K562 (cell line): ENCODE measurements around the gene ANKRD34A. TPM values are rescaled to one million over a fixed set of nuclear protein-coding genes. Genes with fewer than 3 reads are reported as not detected.
"Not testable (repeated sequence)": the region's sequence is repeated elsewhere in the genome, so short reads cannot be mapped to it uniquely, and the experiment has no call there.

Experiments used
- ATAC-seq: fragments of 200-7000 bp; cut with Tn5 transposase; 3 replicates; pipeline ENCODE4 v1.9.1; 2020; ENCODE audit warnings: moderate library complexity
- BruUV-seq: library from RNA; stranded (reverse); fragments of 400-500 nt; replicated peaks from 2 replicates; lab custom pipeline; 2021; lab: Mats Ljungman, UMichigan
- CTCF ChIA-PET: fragments of 300-600 bp; formaldehyde crosslinking; extraction: SDS; loops from one replicate; lab custom pipeline; 2021; ENCODE audit warnings: low intra/inter-chr PET ratio; lab: Yijun Ruan, JAX
- POLR2A ChIA-PET: fragments of 300-600, 350-650 bp; sonication (Branson Sonifier 250); formaldehyde crosslinking; extraction: SDS; loops from one replicate; lab custom pipeline; 2021; ENCODE audit warnings: antibody characterized with exemption, inconsistent platforms; lab: Yijun Ruan, JAX
- DNase-seq, 4 experiments: peaks; one replicate each; pipeline versions ENCODE4 v3.0.0 to v3.0.0-alpha.2; 2011 to 2018; ENCODE audit warnings: low spot score in 3 of 4, mixed read lengths in 3 of 4; ENCODE audit errors: extremely low read depth in 1 of 4
- FAIRE-seq: peaks from 2 replicates; lab custom pipeline; 2011; peaks lifted over from hg19 to GRCh38; lab: Jason Lieb, UNC
- H2AFZ ChIP-seq: 2 replicates; pipeline ENCODE4 v1.6.0; 2011; ENCODE audit warnings: low read depth, low read length, control low read depth, inconsistent platforms
- H3K27ac ChIP-seq: fragments of 200-600 bp; 3 replicates; pipeline ENCODE4 v1.8.0; 2011; ENCODE audit warnings: low read depth, mild to moderate bottlenecking, control low read depth, inconsistent platforms, low read length, moderate library complexity, mixed read lengths; ENCODE audit errors: extremely low read depth
- H3K27me3 ChIP-seq, 2 experiments: fragments of 300-600 bp in 1 of 2; 2 replicates in 1 of 2; 3 replicates in 1 of 2; pipeline versions ENCODE4 v1.6.0 to v1.8.0; 2011; ENCODE audit warnings: inconsistent platforms in 2 of 2, low read length in 2 of 2, mild to moderate bottlenecking in 1 of 2, mixed read lengths in 1 of 2, moderate library complexity in 1 of 2; ENCODE audit not compliant: control insufficient read depth in 2 of 2, insufficient read depth in 2 of 2
- H3K36me3 ChIP-seq: fragments of 300-600 bp; 3 replicates; pipeline ENCODE4 v1.8.0; 2011; ENCODE audit warnings: mild to moderate bottlenecking, low read length, inconsistent platforms; ENCODE audit not compliant: control insufficient read depth, insufficient read depth
- H3K4me1 ChIP-seq, 2 experiments: fragments of 200-600 bp in 1 of 2; replicated peaks in 1 of 2; 2 replicates in 1 of 2; 3 replicates in 1 of 2; pipeline versions ENCODE4 v1.5.1 to v1.8.0; 2011; ENCODE audit warnings: inconsistent platforms in 2 of 2, low read length in 2 of 2, mild to moderate bottlenecking in 1 of 2, mixed read lengths in 1 of 2, moderate library complexity in 1 of 2; ENCODE audit not compliant: control insufficient read depth in 2 of 2, insufficient read depth in 2 of 2
- H3K4me2 ChIP-seq: 2 replicates; pipeline ENCODE4 v1.6.1; 2011; ENCODE audit warnings: low read length, control low read depth, inconsistent platforms, mixed read lengths; ENCODE audit not compliant: insufficient read depth
- H3K4me3 ChIP-seq: fragments of 200-600 bp; sonication (generic), shearing (Covaris generic); 2 replicates; pipeline ENCODE4 v1.5.1; 2016; ENCODE audit warnings: control low read depth, inconsistent platforms
- H3K79me2 ChIP-seq: fragments of 200-600 bp; 3 replicates; pipeline ENCODE4 v1.8.0; 2011; ENCODE audit warnings: low read length, inconsistent platforms; ENCODE audit not compliant: control insufficient read depth, insufficient read depth
- H3K9ac ChIP-seq, 2 experiments: 2 replicates each; pipeline versions ENCODE4 v1.6.0 to v1.6.1; 2011; ENCODE audit warnings: low read depth in 2 of 2, low read length in 2 of 2, control low read depth in 1 of 2, inconsistent platforms in 1 of 2, mild to moderate bottlenecking in 1 of 2, mixed read lengths in 1 of 2; ENCODE audit not compliant: insufficient read depth in 1 of 2
- H3K9me1 ChIP-seq: one replicate; pipeline ENCODE4 v1.6.0; 2011; ENCODE audit warnings: inconsistent platforms, mild to moderate bottlenecking, low read length, moderate library complexity; ENCODE audit not compliant: control insufficient read depth, insufficient read depth
- H3K9me3 ChIP-seq: replicated peaks from 2 replicates; pipeline ENCODE4 v1.5.1; 2011; ENCODE audit warnings: low read depth, low read length, inconsistent platforms; ENCODE audit not compliant: control insufficient read depth, insufficient read depth
- H4K20me1 ChIP-seq: replicated peaks from 2 replicates; pipeline ENCODE4 v1.6.1; 2011; ENCODE audit warnings: low read length, inconsistent platforms, mixed read lengths; ENCODE audit not compliant: control insufficient read depth, insufficient read depth
- BRD4 ChIP-seq: fragments of 200-600 bp; sonication (generic); IDR thresholded peaks from 2 replicates; pipeline ENCODE4 v1.6.1; 2017; ENCODE audit warnings: inconsistent platforms
- CC2D1A ChIP-seq: fragments of 450-650 bp; IDR thresholded peaks from 2 replicates; pipeline ENCODE4 v1.6.1; 2017; ENCODE audit warnings: mild to moderate bottlenecking
- FOXP1 ChIP-seq: sonication (generic); formaldehyde crosslinking; IDR thresholded peaks from 2 replicates; pipeline ENCODE4 v1.8.0; 2022; ENCODE audit warnings: mild to moderate bottlenecking, missing genetic modification reagents
- HMGN3 ChIP-seq: IDR thresholded peaks from 2 replicates; pipeline ENCODE4 v1.6.1; 2011; ENCODE audit warnings: borderline replicate concordance, low read depth, mild to moderate bottlenecking, mixed read lengths, low read length; ENCODE audit not compliant: insufficient read length; ENCODE audit errors: extremely low read depth
- MECOM ChIP-seq: fragments of 250-450 bp; sonication (Bioruptor Pico); IDR thresholded peaks from 2 replicates; pipeline ENCODE4 v1.8.0; 2022; ENCODE audit warnings: inconsistent platforms
- TCF3 ChIP-seq: sonication (generic); formaldehyde crosslinking; IDR thresholded peaks from 2 replicates; pipeline ENCODE4 v1.4.0; 2020; ENCODE audit warnings: mild to moderate bottlenecking, missing genetic modification reagents
- TRIM24 ChIP-seq, 2 experiments: fragments of 450-650 bp; IDR thresholded peaks; 2 replicates each; pipeline ENCODE4 v1.6.1; 2016
- ZNF197 ChIP-seq: fragments of 200-800 bp; sonication (Bioruptor generic); IDR thresholded peaks from 2 replicates; pipeline ENCODE4 v1.6.1; 2016; ENCODE audit warnings: low read depth, missing genetic modification characterization, missing compliant biosample characterization
- ZNF583 ChIP-seq: fragments of 250-450 bp; sonication (Bioruptor Pico); IDR thresholded peaks from 2 replicates; pipeline ENCODE4 v1.4.0; 2020
- WGBS: fragments of 100-300 bp; shearing (Covaris generic); methylation state at CpG from one replicate; pipeline ENCODE4 v1.1.6; 2016; ENCODE audit warnings: low coverage, mixed read lengths; ENCODE audit not compliant: insufficient coverage; ENCODE audit errors: missing lambda C conversion rate; 5-methylcytosine and 5-hydroxymethylcytosine counted together
- in situ Hi-C: fragments of 300-500 bp; cut with MboI; formaldehyde crosslinking; loops from 4 replicates; pipeline ENCODE4 v1.15.0; 2018; ENCODE audit warnings: inconsistent platforms, mixed read lengths
- intact Hi-C: fragments of 100-400 bp; cut with micrococcal nuclease; formaldehyde crosslinking; loops from 2 replicates; pipeline ENCODE4 v1.14.2; 2022
- polyA plus RNA-seq, 8 experiments: library from polyadenylated mRNA; depleted of rRNA in 4 of 8; stranded (reverse) in 5 of 8; unstranded in 3 of 8; fragments of >200 nt; fragmentation: Nextera tagmentation in 2 of 8; fragmentation: Illumina TruSeq in 1 of 8; extraction: Ambion mirVana in 2 of 8; extraction: Trizol in 1 of 8; gene quantifications; 2 replicates each; pipeline versions ENCODE4 v1.2.1 to v1.2.3, GENCODE V29; 2011 to 2014; ENCODE audit warnings: inconsistent platforms in 1 of 8, missing spikeins in 1 of 8
- total RNA-seq, 7 experiments: library from RNA; depleted of rRNA in 6 of 7; stranded (reverse); fragments of >200 nt in 6 of 7; fragmentation: Illumina TruSeq in 2 of 7; extraction: Trizol in 2 of 7; gene quantifications; 2 replicates each; pipeline versions ENCODE4 v1.2.1 to v1.2.3, GENCODE V29; 2011 to 2021; ENCODE audit warnings: low replicate concordance in 1 of 7
- TF ChIP-seq, protein P1 (sequence below): sonication (generic); formaldehyde crosslinking; IDR thresholded peaks from 2 replicates; pipeline ENCODE4 v1.8.0; 2022; ENCODE audit warnings: mild to moderate bottlenecking, missing genetic modification reagents
- TF ChIP-seq, protein P2 (sequence below): fragments of 250-450 bp; sonication (Bioruptor Pico); IDR thresholded peaks from 2 replicates; pipeline ENCODE4 v1.4.0; 2020; ENCODE audit warnings: mild to moderate bottlenecking, moderate library complexity, borderline replicate concordance
- TF ChIP-seq, protein P3 (sequence below): fragments of 450-650 bp; IDR thresholded peaks from 2 replicates; pipeline ENCODE4 v1.6.1; 2016; ENCODE audit warnings: borderline replicate concordance

ANKRD34A gene
- total and polyA plus RNA-seq, 9 of the 15 experiments (the other 6 are each of a cell fraction or from before 2014, with no cell fraction given), result 0.06 to 1.6 (median 0.43) TPM

DNA sequence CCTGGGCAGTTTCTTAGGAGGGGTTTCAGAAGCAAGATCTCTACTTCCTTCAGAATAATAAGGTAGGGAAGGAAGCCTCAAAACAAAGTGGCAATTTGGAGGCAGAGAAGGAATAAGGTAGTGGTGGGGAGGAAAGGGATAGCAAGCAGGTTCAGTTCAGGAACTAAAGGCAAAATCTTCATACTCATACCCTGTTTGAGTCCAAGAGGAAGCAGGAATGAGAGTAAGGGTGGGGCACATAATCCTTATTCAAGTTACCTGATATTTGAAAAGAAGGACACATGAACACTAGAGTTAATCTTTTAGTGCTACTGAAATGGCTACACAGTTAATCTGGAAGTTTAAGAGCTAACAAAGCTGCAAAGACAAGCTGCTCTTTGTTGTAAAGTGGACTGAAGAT is 28.7 kb downstream of the ANKRD34A start (continued):
- TF ChIP-seq, protein P1, sequence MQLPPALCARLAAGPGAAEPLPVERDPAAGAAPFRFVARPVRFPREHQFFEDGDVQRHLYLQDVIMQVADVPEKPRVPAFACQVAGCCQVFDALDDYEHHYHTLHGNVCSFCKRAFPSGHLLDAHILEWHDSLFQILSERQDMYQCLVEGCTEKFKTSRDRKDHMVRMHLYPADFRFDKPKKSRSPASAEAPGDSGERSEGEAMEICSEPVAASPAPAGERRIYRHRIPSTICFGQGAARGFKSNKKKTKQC, result no peak
- TF ChIP-seq ZNF583 (CRISPR knock-in tag) (no peak), ZNF197 (no peak), BRD4 (no peak)

DNA sequence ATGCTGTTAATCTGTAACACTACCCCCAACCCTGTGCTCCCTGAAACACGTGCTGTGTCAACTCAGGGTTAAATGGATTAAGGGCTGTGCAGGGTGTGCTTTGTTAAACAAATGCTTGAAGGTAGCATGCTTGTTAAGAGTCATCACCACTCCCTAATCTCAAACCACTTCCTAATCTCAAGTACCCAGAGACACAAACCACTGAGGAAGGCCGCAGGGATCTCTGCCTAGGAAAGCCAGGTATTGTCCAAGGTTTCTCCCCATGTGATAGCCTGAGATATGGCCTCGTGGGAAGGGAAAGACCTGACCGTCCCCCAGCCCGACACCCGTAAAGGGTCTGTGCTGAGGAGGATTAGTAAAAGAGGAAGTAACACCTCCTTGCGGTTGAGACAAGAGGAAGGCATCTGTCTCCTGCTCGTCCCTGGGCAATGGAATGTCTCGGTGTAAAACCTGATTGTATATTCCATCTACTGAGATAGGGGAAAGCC is 31.8 kb downstream of the ANKRD34A start:
- H4K20me1 ChIP-seq, H3K9me3 ChIP-seq, H3K9ac ChIP-seq, H3K9me1 ChIP-seq, H3K79me2 ChIP-seq, BruUV-seq, CTCF ChIA-PET, H2AFZ ChIP-seq, in situ Hi-C loops, ATAC-seq, H3K27me3 ChIP-seq, H3K4me3 ChIP-seq: not testable (repeated sequence)
- peak overlapping the region; percentile 46; the same call in 2 of the 3 replicates for H3K27ac ChIP-seq
- intact Hi-C loops, result loop anchor here (2.0 kb wide), 1 partner anchor 24 kb away; no protein-coding TSS in a partner anchor
- DNase-seq (peak in 1 of 4 experiments; percentile 89), FAIRE-seq (peak; percentile 90)
- POLR2A ChIA-PET, result interaction anchor here (0.7 kb wide), 1 partner anchor 23 kb away, joined by 3 read pairs; no protein-coding TSS in a partner anchor
- peaks cover 12% of the 10 kb centered on the region in 2 experiments; a peak in 4 of 5 replicates for H3K4me1 ChIP-seq
- WGBS, result under 1% methylated on average over 7 of the region's 9 CpGs
- peaks cover 16% of the 10 kb centered on the region; the same call in 1 of the 3 replicates for H3K36me3 ChIP-seq
- H3K4me2 ChIP-seq, result peak overlapping the region; percentile 15; the same call in 1 of the 2 replicates
- TF ChIP-seq, protein P2, sequence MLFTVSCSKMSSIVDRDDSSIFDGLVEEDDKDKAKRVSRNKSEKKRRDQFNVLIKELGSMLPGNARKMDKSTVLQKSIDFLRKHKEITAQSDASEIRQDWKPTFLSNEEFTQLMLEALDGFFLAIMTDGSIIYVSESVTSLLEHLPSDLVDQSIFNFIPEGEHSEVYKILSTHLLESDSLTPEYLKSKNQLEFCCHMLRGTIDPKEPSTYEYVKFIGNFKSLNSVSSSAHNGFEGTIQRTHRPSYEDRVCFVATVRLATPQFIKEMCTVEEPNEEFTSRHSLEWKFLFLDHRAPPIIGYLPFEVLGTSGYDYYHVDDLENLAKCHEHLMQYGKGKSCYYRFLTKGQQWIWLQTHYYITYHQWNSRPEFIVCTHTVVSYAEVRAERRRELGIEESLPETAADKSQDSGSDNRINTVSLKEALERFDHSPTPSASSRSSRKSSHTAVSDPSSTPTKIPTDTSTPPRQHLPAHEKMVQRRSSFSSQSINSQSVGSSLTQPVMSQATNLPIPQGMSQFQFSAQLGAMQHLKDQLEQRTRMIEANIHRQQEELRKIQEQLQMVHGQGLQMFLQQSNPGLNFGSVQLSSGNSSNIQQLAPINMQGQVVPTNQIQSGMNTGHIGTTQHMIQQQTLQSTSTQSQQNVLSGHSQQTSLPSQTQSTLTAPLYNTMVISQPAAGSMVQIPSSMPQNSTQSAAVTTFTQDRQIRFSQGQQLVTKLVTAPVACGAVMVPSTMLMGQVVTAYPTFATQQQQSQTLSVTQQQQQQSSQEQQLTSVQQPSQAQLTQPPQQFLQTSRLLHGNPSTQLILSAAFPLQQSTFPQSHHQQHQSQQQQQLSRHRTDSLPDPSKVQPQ (CRISPR knock-in tag), result peak; percentile 7; the same call in 1 of the 2 replicates
- TF ChIP-seq CC2D1A (peak; percentile 91), HMGN3 (peak; percentile 32), FOXP1 (peak; percentile 32; the same call in 1 of the 2 replicates), TCF3 (CRISPR knock-in tag) (peak; percentile 97), MECOM (peak; percentile 90), TRIM24 (IDR thresholded peaks at IDR 0.05) (peak; percentile 77 to 85; a peak in 3 of 4 replicates)
- TF ChIP-seq, protein P3, sequence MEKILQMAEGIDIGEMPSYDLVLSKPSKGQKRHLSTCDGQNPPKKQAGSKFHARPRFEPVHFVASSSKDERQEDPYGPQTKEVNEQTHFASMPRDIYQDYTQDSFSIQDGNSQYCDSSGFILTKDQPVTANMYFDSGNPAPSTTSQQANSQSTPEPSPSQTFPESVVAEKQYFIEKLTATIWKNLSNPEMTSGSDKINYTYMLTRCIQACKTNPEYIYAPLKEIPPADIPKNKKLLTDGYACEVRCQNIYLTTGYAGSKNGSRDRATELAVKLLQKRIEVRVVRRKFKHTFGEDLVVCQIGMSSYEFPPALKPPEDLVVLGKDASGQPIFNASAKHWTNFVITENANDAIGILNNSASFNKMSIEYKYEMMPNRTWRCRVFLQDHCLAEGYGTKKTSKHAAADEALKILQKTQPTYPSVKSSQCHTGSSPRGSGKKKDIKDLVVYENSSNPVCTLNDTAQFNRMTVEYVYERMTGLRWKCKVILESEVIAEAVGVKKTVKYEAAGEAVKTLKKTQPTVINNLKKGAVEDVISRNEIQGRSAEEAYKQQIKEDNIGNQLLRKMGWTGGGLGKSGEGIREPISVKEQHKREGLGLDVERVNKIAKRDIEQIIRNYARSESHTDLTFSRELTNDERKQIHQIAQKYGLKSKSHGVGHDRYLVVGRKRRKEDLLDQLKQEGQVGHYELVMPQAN, result peak; percentile 46; the same call in 1 of the 2 replicates
